Neuronal stem cell (in vitro differentiated cells): ENCODE results near the gene FBXL13.
"Not testable (repeated sequence)": the region's sequence is repeated elsewhere in the genome, so short reads cannot be mapped to it uniquely, and the experiment has no call there.

ENCODE experiments used
- DNase-seq: peaks from one replicate; pipeline ENCODE4 v3.0.0-alpha.2; 2013; ENCODE audit warnings: low spot score
- H2AFZ ChIP-seq: one replicate; pipeline ENCODE4 v1.6.1; 2013; ENCODE audit warnings: mild to moderate bottlenecking, low read length, inconsistent platforms
- H2AK5ac ChIP-seq: 2 replicates; pipeline ENCODE4 v1.6.1; 2013; ENCODE audit warnings: low read depth, mild to moderate bottlenecking, inconsistent platforms, low read length, moderate library complexity, mixed read lengths
- H2BK120ac ChIP-seq: 2 replicates; pipeline ENCODE4 v1.6.1; 2013; ENCODE audit warnings: low read depth, mild to moderate bottlenecking, inconsistent platforms, low read length, moderate library complexity, mixed read lengths
- H2BK12ac ChIP-seq: one replicate; pipeline ENCODE4 v1.6.1; 2013; ENCODE audit warnings: low read length, inconsistent platforms
- H2BK15ac ChIP-seq: 2 replicates; pipeline ENCODE4 v1.6.1; 2013; ENCODE audit warnings: mild to moderate bottlenecking, low read length, inconsistent platforms, mixed read lengths
- H2BK5ac ChIP-seq: one replicate; pipeline ENCODE4 v1.6.1; 2013; ENCODE audit warnings: inconsistent platforms, mild to moderate bottlenecking, low read length, moderate library complexity
- H3K14ac ChIP-seq: one replicate; pipeline ENCODE4 v1.6.1; 2013; ENCODE audit warnings: low read length, inconsistent platforms
- H3K18ac ChIP-seq: 2 replicates; pipeline ENCODE4 v1.6.1; 2013; ENCODE audit warnings: low read length, inconsistent platforms
- H3K23ac ChIP-seq: 2 replicates; pipeline ENCODE4 v1.6.1; 2013; ENCODE audit warnings: low read depth, mild to moderate bottlenecking, mixed read lengths, low read length, inconsistent platforms; ENCODE audit not compliant: poor library complexity
- H3K27ac ChIP-seq: replicated peaks from 3 replicates; pipeline ENCODE4 v1.5.1; 2013; ENCODE audit warnings: low read length, inconsistent platforms
- H3K27me3 ChIP-seq, 3 experiments: 2 replicates each; pipeline ENCODE4 v1.6.1; 2013; ENCODE audit warnings: low read length in 3 of 3, mild to moderate bottlenecking in 2 of 3, inconsistent platforms in 1 of 3, low read depth in 1 of 3, mixed read lengths in 1 of 3, moderate library complexity in 1 of 3; ENCODE audit not compliant: control insufficient read depth in 3 of 3, insufficient read depth in 3 of 3
- H3K36me3 ChIP-seq, 2 donors: replicated peaks in 1 of 2; 2 replicates each; pipeline ENCODE4 v1.6.1; 2013; ENCODE audit warnings: low read length in 2 of 2; ENCODE audit not compliant: control insufficient read depth in 2 of 2, insufficient read depth in 2 of 2
- H3K4ac ChIP-seq: 2 replicates; pipeline ENCODE4 v1.6.1; 2013; ENCODE audit warnings: inconsistent platforms, mild to moderate bottlenecking, low read length, moderate library complexity
- H3K4me1 ChIP-seq, 2 donors: 1 replicate in 1 of 2; 2 replicates in 1 of 2; pipeline ENCODE4 v1.6.1; 2013; ENCODE audit warnings: low read length in 2 of 2, low read depth in 1 of 2; ENCODE audit not compliant: control insufficient read depth in 2 of 2, insufficient read depth in 1 of 2
- H3K4me2 ChIP-seq: one replicate; pipeline ENCODE4 v1.6.1; 2013; ENCODE audit warnings: mild to moderate bottlenecking, low read length, inconsistent platforms; ENCODE audit not compliant: insufficient read depth, poor library complexity, severe bottlenecking
- H3K4me3 ChIP-seq, 2 donors: 2 replicates each; pipeline ENCODE4 v1.5.1; 2013; ENCODE audit warnings: low read length in 2 of 2, mild to moderate bottlenecking in 2 of 2, inconsistent platforms in 1 of 2, moderate library complexity in 1 of 2
- H3K79me1 ChIP-seq: one replicate; pipeline ENCODE4 v1.6.1; 2013; ENCODE audit warnings: low read depth, mild to moderate bottlenecking, inconsistent platforms, low read length, moderate library complexity
- H3K9ac ChIP-seq: one replicate; pipeline ENCODE4 v1.6.1; 2013; ENCODE audit warnings: mild to moderate bottlenecking, low read depth, low read length, inconsistent platforms; ENCODE audit not compliant: poor library complexity
- H3K9me3 ChIP-seq, 2 donors: replicated peaks in 1 of 2; 2 replicates each; pipeline versions ENCODE3 to v1.6.1; 2013; ENCODE audit warnings: low read length in 2 of 2, mild to moderate bottlenecking in 2 of 2, inconsistent platforms in 1 of 2, low read depth in 1 of 2, mixed read lengths in 1 of 2, moderate library complexity in 1 of 2; ENCODE audit not compliant: control insufficient read depth in 2 of 2, insufficient read depth in 1 of 2
- H4K8ac ChIP-seq: one replicate; pipeline ENCODE4 v1.6.1; 2013; ENCODE audit warnings: low read depth, mild to moderate bottlenecking, inconsistent platforms, low read length, moderate library complexity
- H4K91ac ChIP-seq: one replicate; pipeline ENCODE4 v1.6.1; 2013; ENCODE audit warnings: low read length, low read depth, mild to moderate bottlenecking, inconsistent platforms; ENCODE audit not compliant: poor library complexity
- WGBS, 2 donors: extraction: QIAGEN DNeasy Blood & Tissue Kit; methylation state at CpG; one replicate each; pipeline ENCODE4 v1.1.7; 2013; ENCODE audit warnings: missing lambda C conversion rate in 2 of 2, mixed read lengths in 1 of 2; ENCODE audit not compliant: insufficient read length in 2 of 2, insufficient replicate concordance in 1 of 2; ENCODE audit errors: extremely low coverage in 2 of 2; 5-methylcytosine and 5-hydroxymethylcytosine counted together

FBXL13 gene

DNA sequence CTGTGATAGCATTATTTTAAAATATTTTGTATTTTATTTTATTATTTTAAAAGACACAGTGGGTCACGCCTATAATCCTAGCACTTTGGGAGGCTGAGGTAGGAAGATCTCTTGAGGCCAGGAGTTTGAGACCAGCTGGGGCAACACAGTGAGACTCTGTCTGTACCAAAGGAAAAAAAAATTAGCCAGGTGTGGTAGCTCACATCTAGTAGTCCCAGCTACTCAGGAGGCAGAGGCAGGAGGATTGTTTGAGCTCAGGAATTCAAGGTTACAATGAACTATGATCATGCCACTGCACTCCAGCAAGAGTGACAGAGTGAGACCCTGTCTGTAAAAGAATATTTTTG is 37.1 kb downstream of the FBXL13 start:
- H4K91ac ChIP-seq: no peak overlapping the region
- no peak overlapping the region for H2AK5ac ChIP-seq
- H3K4ac ChIP-seq: no peak overlapping the region
- H3K9me3 ChIP-seq: no peaks in the 10 kb centered on the region
- H3K4me1 ChIP-seq: peaks cover 3 to 4% of the 10 kb centered on the region in 2 donors
- no peak overlapping the region for H3K9ac ChIP-seq
- no peak overlapping the region for H3K23ac ChIP-seq
- no peak overlapping the region for H3K14ac ChIP-seq
- no peak overlapping the region for H4K8ac ChIP-seq
- no peaks in the 10 kb centered on the region for H3K36me3 ChIP-seq
- no peak overlapping the region for H2BK15ac ChIP-seq
- no peaks in the 10 kb centered on the region for H3K79me1 ChIP-seq
- H3K27me3 ChIP-seq: no peaks in the 10 kb centered on the region
- H2BK120ac ChIP-seq: no peak overlapping the region
- H3K18ac ChIP-seq: peak overlapping the region; percentile 89
- no peak for DNase-seq
- no peak overlapping the region for H2BK12ac ChIP-seq
- H3K4me2 ChIP-seq: no peak overlapping the region
- H3K4me3 ChIP-seq: no peak overlapping the region
- H2BK5ac ChIP-seq: no peak overlapping the region
- H3K27ac ChIP-seq: no peak overlapping the region
- no CpG with 5 or more reads among the region's 1 CpG for WGBS, 2 donors
- H2AFZ ChIP-seq: peak overlapping the region; percentile 87

DNA sequence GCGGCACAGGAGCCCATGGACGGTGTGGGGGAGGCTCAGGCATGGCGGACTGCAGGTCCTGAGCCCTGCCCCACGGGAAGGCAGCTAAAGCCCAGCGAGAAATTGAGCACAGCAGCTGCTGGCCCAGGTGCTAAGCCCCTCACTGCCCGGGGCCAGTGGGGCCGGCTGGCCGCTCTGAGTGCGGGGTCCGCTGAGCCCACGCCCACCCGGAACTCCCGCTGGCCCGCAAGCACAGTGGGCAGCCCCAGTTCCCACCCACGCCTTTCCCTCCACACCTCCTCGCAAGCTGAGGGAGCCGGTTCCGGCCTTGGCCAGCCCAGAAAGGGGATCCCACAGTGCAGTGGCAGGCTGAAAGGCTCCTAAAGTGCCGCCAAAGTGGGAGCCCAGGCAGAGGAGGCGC is 40.3 kb downstream of the FBXL13 start:
- no CpG with 5 or more reads among the region's 20 CpGs for WGBS, 2 donors
- not testable (repeated sequence) for H3K27ac ChIP-seq, H4K8ac ChIP-seq, H2AFZ ChIP-seq, H3K4me1 ChIP-seq, H3K4ac ChIP-seq, H3K4me3 ChIP-seq, H3K14ac ChIP-seq, H2BK12ac ChIP-seq, H3K79me1 ChIP-seq, H2BK5ac ChIP-seq, H2BK15ac ChIP-seq, H3K36me3 ChIP-seq, H3K23ac ChIP-seq, H2AK5ac ChIP-seq, H3K18ac ChIP-seq, H3K9me3 ChIP-seq, H2BK120ac ChIP-seq, H3K27me3 ChIP-seq, H3K4me2 ChIP-seq, DNase-seq, H3K9ac ChIP-seq, H4K91ac ChIP-seq

DNA sequence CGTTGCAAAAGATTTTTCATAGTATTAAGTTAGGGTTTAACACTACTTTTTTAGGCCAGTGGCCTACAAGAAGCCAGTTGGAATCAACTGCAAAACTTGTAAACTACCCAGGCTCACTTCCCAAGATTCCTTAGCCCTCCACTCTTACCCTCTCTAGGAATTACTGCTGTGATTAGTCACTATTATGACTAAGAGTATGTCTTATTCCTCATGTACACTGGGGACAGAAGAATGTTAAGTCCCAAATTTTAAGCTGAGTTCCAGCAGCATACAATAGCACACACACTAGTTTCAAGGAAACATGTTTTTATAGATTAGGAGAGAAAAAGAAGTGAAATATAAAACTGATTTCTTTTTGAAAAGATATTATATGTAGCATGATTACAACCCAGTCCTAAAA is 42.8 kb downstream of the FBXL13 start:
- Histone ChIP-seq H3K9me3 (no peaks in the 10 kb centered on the region), H2AFZ (no peak overlapping the region), H3K4ac (no peak overlapping the region), H3K27ac (no peak overlapping the region), H3K4me1 (no peaks in the 10 kb centered on the region), H3K23ac (no peak overlapping the region), H3K27me3 (no peaks in the 10 kb centered on the region), H4K91ac (no peak overlapping the region), H3K18ac (no peak overlapping the region), H2BK15ac (no peak overlapping the region), H4K8ac (no peak overlapping the region), H2AK5ac (no peak overlapping the region), H3K9ac (no peak overlapping the region), H3K4me2 (no peak overlapping the region), H3K79me1 (no peaks in the 10 kb centered on the region), H2BK120ac (no peak overlapping the region), H2BK12ac (no peak overlapping the region), H3K14ac (no peak overlapping the region), H2BK5ac (no peak overlapping the region), H3K4me3 (no peak overlapping the region), H3K36me3 (no peaks in the 10 kb centered on the region)
- WGBS, 2 donors: 100% methylated on average over 1 of the region's 1 CpG; no CpG with 5 or more reads in 1 of the 2 donors
- DNase-seq: no peak

GRCh38 chr7:103031024-103031423 is 43.6 kb downstream of the FBXL13 start:
- H3K79me1 ChIP-seq: no peaks in the 10 kb centered on the region
- H3K4me3 ChIP-seq: no peak overlapping the region
- no peaks in the 10 kb centered on the region for H3K27me3 ChIP-seq
- H3K18ac ChIP-seq: no peak overlapping the region
- H4K8ac ChIP-seq: no peak overlapping the region
- H2BK5ac ChIP-seq: no peak overlapping the region
- no peak for DNase-seq
- no peak overlapping the region for H2AK5ac ChIP-seq
- H4K91ac ChIP-seq: no peak overlapping the region
- H2BK15ac ChIP-seq: no peak overlapping the region
- no peak overlapping the region for H3K14ac ChIP-seq
- H2BK12ac ChIP-seq: no peak overlapping the region
- H3K4ac ChIP-seq: no peak overlapping the region
- H3K27ac ChIP-seq: no peak overlapping the region
- H3K23ac ChIP-seq: no peak overlapping the region
- no peak overlapping the region for H3K9ac ChIP-seq
- H3K9me3 ChIP-seq: no peaks in the 10 kb centered on the region
- no peak overlapping the region for H2AFZ ChIP-seq
- H3K36me3 ChIP-seq: no peaks in the 10 kb centered on the region
- no CpG with 5 or more reads among the region's 1 CpG for WGBS, 2 donors
- no peaks in the 10 kb centered on the region for H3K4me1 ChIP-seq
- H2BK120ac ChIP-seq: no peak overlapping the region
- H3K4me2 ChIP-seq: no peak overlapping the region
